ENCODE results near the gene ADRA2B.

Gene ADRA2B

DNA sequence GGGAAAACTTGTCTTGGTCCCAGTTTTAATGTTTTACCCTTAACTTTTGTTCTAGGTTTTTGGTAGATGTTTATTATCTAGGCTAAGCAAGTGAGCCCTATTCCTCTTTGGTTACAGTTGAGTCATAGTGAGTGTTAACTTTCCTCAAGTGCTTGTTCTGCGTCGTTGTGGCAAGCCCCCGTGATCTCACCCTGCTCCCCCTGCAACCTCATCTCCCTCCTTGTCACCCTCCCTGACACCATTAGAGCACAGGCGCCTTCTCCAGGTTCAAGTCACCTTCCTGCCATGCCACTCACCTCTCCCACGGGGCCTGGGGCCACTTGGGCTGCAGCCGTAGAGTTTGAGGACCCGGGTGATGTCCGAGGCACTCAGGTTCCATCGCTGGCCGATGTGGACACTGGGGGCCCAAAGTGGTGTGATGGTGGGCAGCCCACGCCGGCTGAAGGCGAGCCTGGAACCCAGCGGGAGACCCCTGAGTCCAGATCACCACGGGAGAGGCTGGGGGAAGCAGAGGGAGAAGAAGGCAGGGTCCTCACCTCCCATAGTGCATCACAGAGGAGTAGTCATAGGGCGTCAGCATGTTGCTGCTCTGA lies 13.3 kb upstream of the ADRA2B start:
- no peak for TF ChIP-seq EGR1 (IDR thresholded peaks at IDR 0.05)

DNA sequence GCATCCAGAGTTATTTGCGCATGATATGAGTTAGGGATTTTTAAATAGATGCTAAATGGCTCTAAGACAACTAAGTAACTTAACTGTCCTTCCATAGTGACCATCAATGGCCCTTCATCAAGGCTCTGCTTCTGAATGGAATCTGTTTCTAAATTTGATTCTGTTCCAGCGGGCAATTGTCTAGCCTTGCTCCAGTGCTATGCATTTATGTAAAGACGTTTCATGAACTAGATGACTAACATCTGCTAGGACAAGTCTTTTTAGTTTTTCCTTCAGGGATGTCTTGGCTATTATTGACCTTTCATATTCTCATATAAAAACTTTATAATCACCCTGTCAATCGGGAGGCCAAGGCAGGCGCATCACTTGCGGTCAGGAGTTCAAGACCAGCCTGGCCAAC lies 12.1 kb upstream of the ADRA2B start:
- no peak for TF ChIP-seq USF1 (IDR thresholded peaks at IDR 0.05)
- no peak for TF ChIP-seq REST (IDR thresholded peaks at IDR 0.05; ENCODE audit: low read depth)
- TF ChIP-seq, protein P1, sequence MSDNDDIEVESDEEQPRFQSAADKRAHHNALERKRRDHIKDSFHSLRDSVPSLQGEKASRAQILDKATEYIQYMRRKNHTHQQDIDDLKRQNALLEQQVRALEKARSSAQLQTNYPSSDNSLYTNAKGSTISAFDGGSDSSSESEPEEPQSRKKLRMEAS (IDR thresholded peaks at IDR 0.05) = no peak
- no peak for TF ChIP-seq NFIC (IDR thresholded peaks at IDR 0.05)
- TF ChIP-seq TAF1 (IDR thresholded peaks at IDR 0.05; ENCODE audit: low read depth) = no peak
- no peak for TF ChIP-seq CREB1 (IDR thresholded peaks at IDR 0.05; ENCODE audit: low read depth)
- no peak for TF ChIP-seq FOXM1 (IDR thresholded peaks at IDR 0.05; ENCODE audit: borderline replicate concordance, low read depth)
- no peak for TF ChIP-seq EP300 (IDR thresholded peaks at IDR 0.05; ENCODE audit: borderline replicate concordance)
- TF ChIP-seq TCF12 (IDR thresholded peaks at IDR 0.05; ENCODE audit: low read depth) = no peak
- no peak for TF ChIP-seq ZBTB7A (IDR thresholded peaks at IDR 0.05; ENCODE audit: low read depth)
- TF ChIP-seq YY1 (IDR thresholded peaks at IDR 0.05; ENCODE audit: low read depth) = no peak
- TF ChIP-seq CEBPB (IDR thresholded peaks at IDR 0.05) = no peak
- TF ChIP-seq EGR1 (IDR thresholded peaks at IDR 0.05) = no peak
- TF ChIP-seq RAD21 (IDR thresholded peaks at IDR 0.05; ENCODE audit: low read depth) = no peak
- no peak for TF ChIP-seq TEAD4 (IDR thresholded peaks at IDR 0.05)

GRCh38 chr2:96124406-96125265 lies 8.3 kb upstream of the ADRA2B start:
- TF ChIP-seq EP300 (IDR thresholded peaks at IDR 0.05; ENCODE audit: borderline replicate concordance) = no peak
- no peak for TF ChIP-seq CREB1 (IDR thresholded peaks at IDR 0.05; ENCODE audit: low read depth)
- TF ChIP-seq FOXM1 (IDR thresholded peaks at IDR 0.05; ENCODE audit: borderline replicate concordance, low read depth) = no peak
- TF ChIP-seq RAD21 (IDR thresholded peaks at IDR 0.05; ENCODE audit: low read depth) = no peak
- no peak for TF ChIP-seq YY1 (IDR thresholded peaks at IDR 0.05; ENCODE audit: low read depth)
- TF ChIP-seq CEBPB (IDR thresholded peaks at IDR 0.05) = no peak
- no peak for TF ChIP-seq TCF12 (IDR thresholded peaks at IDR 0.05; ENCODE audit: low read depth)
- no peak for TF ChIP-seq ZBTB7A (IDR thresholded peaks at IDR 0.05; ENCODE audit: low read depth)
- TF ChIP-seq NFIC (IDR thresholded peaks at IDR 0.05) = no peak
- TF ChIP-seq EGR1 (IDR thresholded peaks at IDR 0.05) = no peak
- no peak for TF ChIP-seq TAF1 (IDR thresholded peaks at IDR 0.05; ENCODE audit: low read depth)

DNA sequence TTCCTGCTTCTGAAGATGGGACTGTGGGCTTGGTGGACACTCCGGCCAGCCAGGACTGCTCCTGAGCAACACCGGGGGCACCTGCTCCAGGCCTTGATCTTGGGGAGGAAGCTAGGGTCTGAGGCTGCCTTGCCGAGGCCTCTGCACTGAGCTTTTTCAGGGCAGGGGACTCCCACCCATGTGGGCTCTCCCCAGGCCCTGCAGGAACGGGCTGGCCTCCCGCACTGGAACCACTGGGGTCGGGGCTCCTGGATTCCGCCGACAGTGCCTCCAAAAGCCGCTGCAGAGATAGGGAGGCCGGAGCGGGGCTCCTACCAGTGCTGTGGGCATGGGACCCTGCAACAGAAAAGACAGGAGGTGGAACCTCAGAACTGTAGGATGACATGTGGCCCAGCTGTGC lies 7.6 kb upstream of the ADRA2B start:
- no peak for TF ChIP-seq REST (IDR thresholded peaks at IDR 0.05; ENCODE audit: low read depth)
- TF ChIP-seq TAF1 (IDR thresholded peaks at IDR 0.05; ENCODE audit: low read depth) = no peak
- no peak for TF ChIP-seq YY1 (IDR thresholded peaks at IDR 0.05; ENCODE audit: low read depth)
- no peak for TF ChIP-seq USF1 (IDR thresholded peaks at IDR 0.05)
- TF ChIP-seq ZBTB7A (IDR thresholded peaks at IDR 0.05; ENCODE audit: low read depth) = no peak
- no peak for TF ChIP-seq TCF12 (IDR thresholded peaks at IDR 0.05; ENCODE audit: low read depth)
- no peak for TF ChIP-seq TEAD4 (IDR thresholded peaks at IDR 0.05)
- no peak for TF ChIP-seq EP300 (IDR thresholded peaks at IDR 0.05; ENCODE audit: borderline replicate concordance)
- no peak for TF ChIP-seq CEBPB (IDR thresholded peaks at IDR 0.05)
- TF ChIP-seq EGR1 (IDR thresholded peaks at IDR 0.05) = no peak
- TF ChIP-seq FOXM1 (IDR thresholded peaks at IDR 0.05; ENCODE audit: borderline replicate concordance, low read depth) = no peak
- TF ChIP-seq NFIC (IDR thresholded peaks at IDR 0.05) = no peak
- TF ChIP-seq CREB1 (IDR thresholded peaks at IDR 0.05; ENCODE audit: low read depth) = no peak
- no peak for TF ChIP-seq RAD21 (IDR thresholded peaks at IDR 0.05; ENCODE audit: low read depth)

- TF ChIP-seq REST (IDR thresholded peaks at IDR 0.05; ENCODE audit: low read depth) (no peak), EP300 (IDR thresholded peaks at IDR 0.05; ENCODE audit: borderline replicate concordance) (no peak), EGR1 (IDR thresholded peaks at IDR 0.05) (no peak), FOXM1 (IDR thresholded peaks at IDR 0.05; ENCODE audit: borderline replicate concordance, low read depth) (no peak), TAF1 (IDR thresholded peaks at IDR 0.05; ENCODE audit: low read depth) (no peak), YY1 (IDR thresholded peaks at IDR 0.05; ENCODE audit: low read depth) (no peak), ZBTB7A (IDR thresholded peaks at IDR 0.05; ENCODE audit: low read depth) (no peak), CEBPB (IDR thresholded peaks at IDR 0.05) (no peak), CREB1 (IDR thresholded peaks at IDR 0.05; ENCODE audit: low read depth) (no peak), RAD21 (IDR thresholded peaks at IDR 0.05; ENCODE audit: low read depth) (no peak), USF1 (IDR thresholded peaks at IDR 0.05) (no peak), NFIC (IDR thresholded peaks at IDR 0.05) (no peak), TEAD4 (IDR thresholded peaks at IDR 0.05) (no peak), TCF12 (IDR thresholded peaks at IDR 0.05; ENCODE audit: low read depth) (no peak)
- TF ChIP-seq, protein P1 (IDR thresholded peaks at IDR 0.05) = no peak
Measured at GRCh38 chr2:96123290-96123689, 6.9 kb upstream of the ADRA2B start.
